A549 (cell line): Measurements from ENCODE around the gene WSCD2. TPM values are rescaled to one million over a fixed set of nuclear protein-coding genes. Genes with fewer than 3 reads are reported as not detected.

Experiments
- ATAC-seq, 2 experiments: fragments of 200-7000 bp in 1 of 2; fragments of >200 bp in 1 of 2; cut with Nextera tagmentation in 1 of 2; cut with Tn5 transposase in 1 of 2; 3 replicates each; pipeline versions ENCODE4 v1.8.0 to v1.9.1; 2018 to 2020; ENCODE audit warnings: mild to moderate bottlenecking in 1 of 2, moderate library complexity in 1 of 2
- CTCF ChIA-PET: fragments of 300-600 bp; sonication (Branson Sonifier 250); formaldehyde crosslinking; extraction: SDS; loops from one replicate; lab custom pipeline; 2021; ENCODE audit warnings: antibody characterized with exemption, inconsistent platforms; lab: Yijun Ruan, JAX
- POLR2A ChIA-PET: fragments of 350-600 bp; formaldehyde crosslinking; extraction: SDS; loops from one replicate; lab custom pipeline; 2021; ENCODE audit warnings: antibody characterized with exemption, inconsistent platforms; lab: Yijun Ruan, JAX
- DNase-seq, 2 experiments: peaks; one replicate each; pipeline versions ENCODE4 v3.0.0 to v3.0.0-alpha.2; 2011 to 2016; ENCODE audit warnings: low read depth in 1 of 2, low spot score in 1 of 2
- FAIRE-seq: peaks from 2 replicates; lab custom pipeline; 2011; peaks lifted over from hg19 to GRCh38; lab: Jason Lieb, UNC
- H3K27ac ChIP-seq, 2 experiments: fragments of >200 bp; sonication (Bioruptor Twin); formaldehyde crosslinking; 3 replicates each; pipeline ENCODE4 v1.5.1; 2016 to 2017
- H3K4me1 ChIP-seq: fragments of >200 bp; sonication (Bioruptor Twin); formaldehyde crosslinking; 3 replicates; pipeline ENCODE4 v1.6.1; 2016
- H3K4me2 ChIP-seq: fragments of >200 bp; sonication (Bioruptor Twin); formaldehyde crosslinking; 3 replicates; pipeline ENCODE4 v1.6.1; 2016
- H3K4me3 ChIP-seq: fragments of >200 bp; sonication (Bioruptor Twin); formaldehyde crosslinking; 3 replicates; pipeline ENCODE4 v1.5.1; 2016
- H3K9me3 ChIP-seq: fragments of >200 bp; sonication (Bioruptor Twin); formaldehyde crosslinking; 3 replicates; pipeline ENCODE4 v1.6.1; 2016
- BHLHE40 ChIP-seq: IDR thresholded peaks from 2 replicates; pipeline ENCODE4 v1.6.1; 2012; ENCODE audit warnings: low read depth, low read length, inconsistent platforms
- CBX2 ChIP-seq: fragments of 200-600 bp; sonication (generic); IDR thresholded peaks from 2 replicates; pipeline ENCODE4 v1.6.1; 2016; ENCODE audit warnings: low read depth, mild to moderate bottlenecking, borderline replicate concordance
- CEBPB ChIP-seq, 2 experiments: fragments of >200 bp in 1 of 2; sonication (Bioruptor Twin) in 1 of 2; formaldehyde crosslinking in 1 of 2; IDR thresholded peaks; 2 replicates each; pipeline ENCODE4 v1.6.1; 2012 to 2016
- CHD4 ChIP-seq: fragments of 200-600 bp; sonication (generic); IDR thresholded peaks from 2 replicates; pipeline ENCODE4 v1.6.1; 2016; ENCODE audit warnings: antibody characterized with exemption, mild to moderate bottlenecking, borderline replicate concordance
- CTCF ChIP-seq: fragments of >200 bp; sonication (Bioruptor Twin); formaldehyde crosslinking; IDR thresholded peaks from 3 replicates; pipeline ENCODE4 v1.5.1; 2016
- EHF ChIP-seq: fragments of 250-450 bp; sonication (Bioruptor Pico); IDR thresholded peaks from 2 replicates; pipeline ENCODE4 v1.5.0; 2020; ENCODE audit warnings: mild to moderate bottlenecking
- FOSB ChIP-seq: fragments of 250-450 bp; sonication (Bioruptor Pico); IDR thresholded peaks from 2 replicates; pipeline ENCODE4 v1.5.0; 2020; ENCODE audit warnings: mild to moderate bottlenecking, moderate library complexity
- FOXS1 ChIP-seq: fragments of 250-450 bp; sonication (Bioruptor Pico); IDR thresholded peaks from 2 replicates; pipeline ENCODE4 v1.5.0; 2020; ENCODE audit warnings: mild to moderate bottlenecking, moderate library complexity
- HES2 ChIP-seq: fragments of >200 bp; sonication (Bioruptor Twin); formaldehyde crosslinking; IDR thresholded peaks from 2 replicates; pipeline ENCODE4 v1.6.1; 2016
- HMGXB4 ChIP-seq: fragments of 250-450 bp; sonication (Bioruptor Pico); IDR thresholded peaks from 2 replicates; pipeline ENCODE4 v1.5.0; 2021; ENCODE audit warnings: mild to moderate bottlenecking, moderate library complexity, borderline replicate concordance
- HOXA7 ChIP-seq: fragments of 250-450 bp; sonication (Bioruptor Pico); IDR thresholded peaks from 2 replicates; pipeline ENCODE4 v1.5.0; 2020; ENCODE audit warnings: mild to moderate bottlenecking, moderate library complexity
- HOXB5 ChIP-seq: fragments of 250-450 bp; sonication (Bioruptor Pico); IDR thresholded peaks from 2 replicates; pipeline ENCODE4 v1.5.0; 2020; ENCODE audit warnings: mild to moderate bottlenecking, moderate library complexity
- JUN ChIP-seq, 2 experiments: fragments of >200 bp; sonication (Bioruptor Twin); formaldehyde crosslinking; IDR thresholded peaks; 2 replicates in 1 of 2; 3 replicates in 1 of 2; pipeline ENCODE4 v1.6.1; 2016 to 2017
- NPAS2 ChIP-seq: fragments of 250-450 bp; sonication (Bioruptor Pico); IDR thresholded peaks from 2 replicates; pipeline ENCODE4 v1.8.0; 2022; ENCODE audit warnings: mild to moderate bottlenecking, moderate library complexity, borderline replicate concordance
- NR3C1 ChIP-seq: fragments of >200 bp; sonication (Bioruptor Twin); formaldehyde crosslinking; IDR thresholded peaks from 3 replicates; pipeline ENCODE4 v1.6.1; 2017
- PBX3 ChIP-seq: IDR thresholded peaks from 2 replicates; pipeline ENCODE4 v1.6.1; 2012
- PHF8 ChIP-seq: fragments of 200-600 bp; sonication (generic); IDR thresholded peaks from 2 replicates; pipeline ENCODE4 v1.6.1; 2016; ENCODE audit warnings: low read depth, mild to moderate bottlenecking, antibody characterized with exemption, moderate library complexity, borderline replicate concordance
- POLR2A ChIP-seq: IDR thresholded peaks from 2 replicates; pipeline ENCODE4 v1.6.1; 2012; ENCODE audit warnings: mild to moderate bottlenecking, low read length
- POLR2AphosphoS2 ChIP-seq: conservative IDR thresholded peaks from 2 replicates; pipeline ENCODE4 v1.6.1; 2012; ENCODE audit warnings: low read length, improper control_type of control experiment, inconsistent platforms
- RCOR1 ChIP-seq: fragments of 150-350 bp; IDR thresholded peaks from 2 replicates; pipeline ENCODE4 v1.6.1; 2014; ENCODE audit warnings: antibody characterized with exemption, low read length, low read depth
- RFX5 ChIP-seq: fragments of 450-650 bp; IDR thresholded peaks from 2 replicates; pipeline ENCODE4 v1.7.1; 2014; ENCODE audit warnings: antibody characterized with exemption, mild to moderate bottlenecking, moderate library complexity
- TFCP2L1 ChIP-seq: fragments of 250-450 bp; sonication (Bioruptor Pico); IDR thresholded peaks from 2 replicates; pipeline ENCODE4 v1.5.0; 2021; ENCODE audit warnings: mild to moderate bottlenecking
- TP53 ChIP-seq: fragments of 250-450 bp; sonication (Bioruptor Pico); IDR thresholded peaks from 2 replicates; pipeline ENCODE4 v1.5.0; 2021; ENCODE audit warnings: mild to moderate bottlenecking, moderate library complexity
- ZFP36 ChIP-seq: fragments of 450-650 bp; IDR thresholded peaks from 2 replicates; pipeline ENCODE4 v1.6.1; 2014; ENCODE audit warnings: borderline replicate concordance; ENCODE audit not compliant: partially characterized antibody
- ZSCAN20 ChIP-seq: fragments of 250-450 bp; sonication (Bioruptor Pico); IDR thresholded peaks from 2 replicates; pipeline ENCODE4 v1.8.0; 2022; ENCODE audit warnings: mild to moderate bottlenecking, moderate library complexity
- WGBS: methylation state at CpG from one replicate; pipeline ENCODE4 v1.1.6; 2017; ENCODE audit errors: missing lambda C conversion rate; 5-methylcytosine and 5-hydroxymethylcytosine counted together
- polyA plus RNA-seq, 4 experiments: library from polyadenylated mRNA; depleted of rRNA in 3 of 4; stranded (reverse); fragments of >200 nt; fragmentation: RNase III in 1 of 4; extraction: RNeasy Plus Mini Kit Qiagen cat#74134 plus additional on column Dnase treatment in 1 of 4; gene quantifications; 2 replicates in 3 of 4; 3 replicates in 1 of 4; pipeline ENCODE4 v1.2.3, GENCODE V29; 2011 to 2017

Gene WSCD2
- polyA plus RNA-seq, 2 of the 4 experiments (the other 2 are of a cell fraction), result not detected

- TF ChIP-seq CEBPB (IDR thresholded peaks at IDR 0.05) (no peak), HMGXB4 (no peak), RCOR1 (no peak), HOXA7 (CRISPR knock-in tag) (no peak), HOXB5 (CRISPR knock-in tag) (no peak), JUN (IDR thresholded peaks at IDR 0.05) (no peak), CHD4 (no peak), CBX2 (no peak), POLR2AphosphoS2 (no peak), ZSCAN20 (CRISPR knock-in tag) (no peak), RFX5 (no peak), NR3C1 (no peak), HES2 (no peak), PHF8 (no peak), ZFP36 (no peak), PBX3 (no peak), FOSB (CRISPR knock-in tag) (no peak)
- ATAC-seq (no peak), DNase-seq (no peak), FAIRE-seq (no peak)
- H3K9me3 ChIP-seq, result no peaks in the 10 kb centered on the region
- no peak overlapping the region for H3K27ac ChIP-seq
- POLR2A ChIA-PET, result no interaction called here
- CTCF ChIA-PET, result interaction anchor here (0.7 to 1.0 kb wide), 2 partner anchors 14 to 427 kb away, joined by 3 read pairs; no protein-coding TSS in a partner anchor
- no peaks in the 10 kb centered on the region for H3K4me1 ChIP-seq
- 44% methylated on average over 4 of the region's 4 CpGs for WGBS
- H3K4me2 ChIP-seq, result no peak overlapping the region
- no peak overlapping the region for H3K4me3 ChIP-seq
These were observed 21.8 kb upstream of the WSCD2 start for GRCh38 chr12:108107293-108107692.

- CTCF ChIA-PET, result no interaction called here
These were observed 19.6 kb upstream of the WSCD2 start for GRCh38 chr12:108109504-108109903.

More at GRCh38 chr12:108109504-108109903, 19.6 kb upstream of the WSCD2 start:
- Histone ChIP-seq H3K4me3 (no peak overlapping the region), H3K9me3 (no peaks in the 10 kb centered on the region), H3K27ac (no peak overlapping the region), H3K4me2 (no peak overlapping the region), H3K4me1 (no peaks in the 10 kb centered on the region)
- TF ChIP-seq TFCP2L1 (CRISPR knock-in tag) (no peak), POLR2A (no peak), CTCF (no peak), CHD4 (no peak), TP53 (CRISPR knock-in tag) (no peak), EHF (CRISPR knock-in tag) (no peak), ZSCAN20 (CRISPR knock-in tag) (no peak), PHF8 (no peak), RCOR1 (no peak), PBX3 (no peak), BHLHE40 (no peak), FOXS1 (CRISPR knock-in tag) (no peak), NPAS2 (CRISPR knock-in tag) (no peak)
- POLR2A ChIA-PET, result no interaction called here
- FAIRE-seq (no peak), ATAC-seq (no peak), DNase-seq (no peak)
- WGBS, result 2% methylated on average over 3 of the region's 3 CpGs
